Posterior cingulate gyrus (tissue), 11 donors: ENCODE data around the gene PRKN.
A peak's percentile ranks its signal among the peaks of the same experiment; 100 is the strongest.
"Not testable (repeated sequence)": the region's sequence is repeated elsewhere in the genome, so short reads cannot be mapped to it uniquely, and the experiment has no call there.

ENCODE experiments used
- DNase-seq, 10 donors: peaks; one replicate each; pipeline versions ENCODE4 v3.0.0 to v3.0.0-alpha.2; 2020 to 2021; ENCODE audit warnings: mixed read lengths in 3 of 10
- intact Hi-C: fragments of 100-400 bp; cut with DNase I; formaldehyde crosslinking; loops from one replicate; pipeline ENCODE4 v1.15.1; 2023

Gene PRKN

DNA sequence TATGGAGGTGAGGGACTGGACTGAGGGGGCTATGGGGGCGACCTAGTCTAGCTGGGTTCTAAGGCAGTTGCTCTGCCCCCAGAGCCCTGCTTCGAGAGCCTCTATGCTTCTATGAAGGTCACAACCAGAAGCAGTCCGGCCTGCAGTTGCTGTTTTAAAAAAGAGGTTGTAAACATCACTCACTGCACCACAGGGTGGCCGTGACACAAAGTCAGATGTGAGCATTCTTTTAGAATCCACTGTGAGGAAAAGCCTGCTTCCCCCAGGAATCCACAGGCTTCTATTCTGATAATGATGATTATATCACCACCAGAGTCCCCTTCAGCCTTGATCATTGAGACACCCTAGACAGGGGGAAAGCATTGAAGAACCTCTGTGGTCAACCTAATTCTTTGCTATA is 1224.0 kb downstream of the PRKN start:
- DNase-seq, result peak in 1 of 10 donors; percentile 33
- intact Hi-C loops, result no loop called here

DNA sequence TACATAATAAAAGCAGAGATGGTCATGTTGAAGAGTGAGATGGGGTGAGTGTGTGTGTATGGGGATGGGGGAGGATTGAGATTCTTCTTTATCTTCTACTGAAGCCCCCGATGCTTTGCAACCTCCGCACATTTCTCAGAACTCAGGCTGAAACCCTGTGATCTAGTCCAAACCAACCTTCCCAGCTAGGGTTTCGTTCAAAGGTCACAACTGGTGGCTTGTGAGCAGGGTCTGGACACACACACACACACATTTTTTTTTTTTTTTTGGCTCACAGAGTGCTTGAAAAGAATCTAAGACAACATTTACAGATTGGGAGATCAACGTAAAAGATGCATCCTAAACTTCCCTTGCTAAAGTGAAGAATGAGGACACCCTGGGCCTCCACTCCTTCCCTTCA is 1228.7 kb downstream of the PRKN start:
- no peak for DNase-seq
- intact Hi-C loops, result loop anchor here (2.0 kb wide), 1 partner anchor 80 kb away; no protein-coding TSS in a partner anchor

- peak in 1 of 10 donors; percentile 29 for DNase-seq
- intact Hi-C loops, result loop anchor here (2.0 kb wide), 1 partner anchor 80 kb away; no protein-coding TSS in a partner anchor
Measured at GRCh38 chr6:161498359-161498758, 1229.2 kb downstream of the PRKN start.

DNA sequence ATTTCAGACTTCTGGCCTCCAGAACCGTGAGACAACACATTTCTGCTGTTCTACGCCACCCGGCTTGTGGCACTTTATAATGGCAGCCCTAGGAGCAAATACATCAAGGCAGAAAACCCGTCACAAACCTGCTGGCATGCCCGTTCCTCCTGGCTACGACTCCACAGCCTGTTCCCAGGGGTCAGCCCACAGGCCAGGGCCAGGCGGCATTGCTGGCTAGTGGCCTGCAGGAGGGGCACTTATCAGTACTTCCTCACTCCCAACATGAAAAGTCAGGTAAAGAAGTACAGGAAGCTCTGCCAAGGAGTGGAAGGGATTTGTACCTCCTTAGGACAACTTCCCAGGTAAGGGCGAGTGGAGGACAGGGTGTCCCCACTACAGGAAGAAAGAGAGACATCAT is 1230.6 kb downstream of the PRKN start:
- peak in 1 of 10 donors; percentile 78 for DNase-seq
- intact Hi-C loops, result no loop called here

- intact Hi-C loops, DNase-seq: not testable (repeated sequence)
Measured at GRCh38 chr6:161496271-161496670, 1231.3 kb downstream of the PRKN start.

DNA sequence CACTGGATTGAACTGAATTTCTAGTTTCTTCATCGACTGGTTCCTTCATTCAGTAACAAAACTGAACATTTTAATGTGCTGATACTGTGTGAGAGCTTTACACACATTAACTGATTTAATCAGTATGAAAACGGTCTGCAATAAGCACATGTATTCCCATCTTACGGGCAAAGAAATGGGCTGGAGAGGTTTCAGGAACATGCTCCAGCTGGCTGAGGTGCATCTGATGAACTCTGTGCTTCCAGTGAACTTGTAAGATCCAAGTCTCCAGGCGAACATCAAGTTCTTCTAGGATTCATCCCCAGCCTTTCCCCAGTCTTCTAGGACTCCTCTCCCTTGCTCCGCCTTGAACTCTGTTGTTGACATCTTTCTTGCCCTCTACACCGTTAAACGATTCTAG is 1233.0 kb downstream of the PRKN start:
- intact Hi-C loops, result no loop called here
- DNase-seq, result no peak

DNA sequence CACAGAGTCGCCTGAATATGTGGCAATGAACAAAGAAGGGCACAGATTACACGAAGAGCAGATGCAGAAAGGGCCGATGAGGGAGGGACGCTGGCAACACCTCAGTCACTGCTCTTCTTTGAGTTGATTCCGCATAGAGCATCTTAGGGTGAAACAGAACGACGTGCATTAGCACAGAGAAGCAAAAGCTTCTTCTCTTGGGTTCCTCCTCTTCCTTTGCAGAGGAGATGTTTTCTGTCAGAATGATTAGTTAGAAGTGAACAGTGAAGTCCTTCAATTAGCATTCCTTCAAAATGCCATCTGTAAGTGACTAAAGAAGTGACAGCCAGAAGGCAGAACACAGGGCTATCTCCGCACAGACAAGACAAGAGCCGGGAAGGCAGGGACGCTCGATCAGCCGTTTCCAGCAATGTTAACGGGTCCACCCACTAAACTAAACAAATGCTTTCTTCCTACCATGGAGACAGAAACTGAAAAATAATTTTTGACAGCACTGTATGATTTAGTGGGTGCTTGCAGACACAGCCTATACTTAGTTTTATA is 1233.9 kb downstream of the PRKN start:
- no peak for DNase-seq
- intact Hi-C loops, result no loop called here

- DNase-seq, result no peak
- intact Hi-C loops, result no loop called here
Measured at GRCh38 chr6:161489626-161490306, 1237.8 kb downstream of the PRKN start.

DNA sequence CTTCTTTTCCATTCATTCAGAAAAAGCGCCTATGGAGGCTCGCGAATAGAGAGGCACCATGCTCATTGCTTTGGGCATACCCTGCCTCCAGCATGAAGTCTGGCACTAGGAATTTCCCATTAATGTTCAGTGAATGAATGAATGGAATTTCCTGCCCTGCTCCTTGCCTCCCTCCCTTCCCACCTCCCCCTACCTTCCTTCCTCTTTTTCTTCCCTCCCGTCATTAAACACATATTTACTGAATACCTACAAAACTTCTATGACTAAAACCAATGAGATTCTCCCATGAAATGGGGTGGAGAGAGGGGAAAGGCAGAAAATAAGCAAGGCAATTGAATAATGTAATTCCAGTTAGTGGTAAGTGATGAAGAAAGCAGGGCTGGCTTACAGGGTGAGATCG is 1239.9 kb downstream of the PRKN start:
- intact Hi-C loops, result no loop called here
- no peak for DNase-seq

- no peak for DNase-seq
- intact Hi-C loops, result no loop called here
Measured at GRCh38 chr6:161487217-161487531, 1240.4 kb downstream of the PRKN start.

GRCh38 chr6:161486361-161487216 is 1241.0 kb downstream of the PRKN start:
- intact Hi-C loops, result no loop called here
- DNase-seq, result no peak

DNA sequence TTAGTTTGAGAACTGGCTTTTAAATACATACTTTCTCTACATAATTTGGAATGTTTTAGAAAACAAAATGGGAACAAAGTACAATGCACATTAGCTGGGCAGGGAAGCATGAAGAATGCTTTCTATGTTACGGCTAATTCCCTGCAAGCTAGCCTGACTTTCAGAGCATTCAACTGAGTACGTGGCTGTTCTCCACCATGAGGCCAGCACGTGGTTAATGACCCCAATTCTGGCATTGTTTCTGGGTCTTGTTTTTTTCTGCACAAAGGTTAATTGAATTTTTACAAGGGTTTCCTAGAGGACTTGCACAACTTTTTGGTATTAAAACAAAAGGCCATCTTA is 1245.1 kb downstream of the PRKN start:
- no peak for DNase-seq
- intact Hi-C loops, result no loop called here

GRCh38 chr6:161481786-161482516 is 1245.6 kb downstream of the PRKN start:
- no peak for DNase-seq
- intact Hi-C loops, result no loop called here

DNA sequence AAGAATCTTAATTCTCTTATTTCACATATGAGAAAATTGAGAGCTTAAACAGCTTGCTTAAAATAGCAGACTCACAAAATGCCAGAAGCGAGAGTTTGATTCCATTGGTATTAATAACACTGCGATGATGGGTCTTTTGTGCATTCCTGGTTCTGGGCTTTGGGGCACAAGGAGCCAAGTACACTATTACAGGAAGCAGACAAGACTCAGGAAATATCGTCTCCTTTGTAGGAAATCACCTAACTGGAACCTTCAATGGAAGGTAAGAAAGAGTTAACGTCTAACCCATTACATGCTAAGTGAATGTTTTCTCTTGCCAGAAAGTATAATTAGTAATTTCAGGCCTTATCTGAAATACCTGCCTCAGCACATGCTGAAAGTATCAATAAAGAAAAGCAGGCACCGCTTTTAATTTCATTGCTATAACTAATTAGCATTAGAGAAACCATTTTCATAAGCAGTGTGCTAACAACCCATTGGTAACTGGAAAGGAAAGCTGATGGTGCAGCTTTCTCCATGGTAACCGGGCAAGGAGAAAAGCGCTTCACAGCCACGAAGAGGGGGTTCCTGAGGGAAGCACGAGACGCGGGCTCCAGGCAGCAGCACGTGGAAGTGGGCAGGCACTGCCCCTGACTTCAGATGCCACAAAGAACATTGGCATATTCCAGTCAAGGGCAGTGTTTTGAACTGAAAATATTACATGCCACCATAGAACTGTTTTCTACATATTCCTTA is 1247.0 kb downstream of the PRKN start:
- intact Hi-C loops, result no loop called here
- peak in 4 of 10 donors; percentile 12 to 74 (median 16) for DNase-seq

GRCh38 chr6:161479376-161479775 is 1248.2 kb downstream of the PRKN start:
- no peak for DNase-seq
- intact Hi-C loops, result no loop called here

DNA sequence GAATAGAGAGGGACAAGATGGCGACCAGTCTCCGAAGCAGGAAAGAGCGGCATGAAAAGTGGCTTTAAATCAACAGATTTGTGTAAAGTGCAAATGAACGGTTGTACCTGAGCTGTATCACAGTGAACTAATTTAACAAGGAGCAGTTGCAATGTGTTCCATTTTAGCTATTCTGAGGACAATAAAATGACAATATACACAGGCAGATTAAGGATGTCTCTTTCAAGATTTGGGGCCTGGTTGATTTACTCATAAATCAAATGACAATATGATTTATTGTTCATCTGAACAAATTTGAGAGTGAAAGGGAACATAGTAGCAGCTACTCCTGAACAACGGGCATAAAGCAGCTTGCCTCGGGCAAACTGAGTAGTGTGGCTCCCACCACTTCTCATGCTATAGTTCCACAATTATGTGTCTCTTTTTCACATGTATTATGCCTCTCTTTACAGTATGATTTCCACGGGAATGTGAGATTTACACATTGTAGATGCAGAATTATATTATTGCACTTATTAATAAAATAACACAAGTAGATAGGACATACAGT is 1249.6 kb downstream of the PRKN start:
- intact Hi-C loops, result no loop called here

DNA sequence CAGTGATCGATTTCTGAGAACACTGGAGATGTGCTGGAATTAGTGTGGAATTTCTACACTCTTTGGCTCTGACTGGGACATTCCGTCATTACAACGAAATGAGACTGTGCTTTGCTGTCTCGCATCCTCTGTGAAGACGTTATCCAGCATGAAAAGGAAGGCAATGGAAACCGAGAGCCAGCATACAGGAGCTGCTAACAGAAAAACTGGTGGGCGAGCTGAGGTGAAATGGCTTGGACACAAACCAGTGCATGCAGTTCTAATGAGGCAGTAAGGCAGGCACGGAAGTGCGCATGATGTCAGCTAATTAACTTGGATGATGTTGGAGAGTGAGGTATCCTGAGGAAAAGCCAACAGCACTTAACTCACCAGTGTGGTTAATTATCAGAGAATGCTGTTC is 1250.9 kb downstream of the PRKN start:
- DNase-seq, result peak in 1 of 10 donors; percentile 11

More for the DNA sequence above, 1249.6 kb downstream of the PRKN start:
- DNase-seq, result no peak

GRCh38 chr6:161465403-161465802 is 1262.2 kb downstream of the PRKN start:
- no peak for DNase-seq
- intact Hi-C loops, result no loop called here

More for the DNA sequence above, 1250.9 kb downstream of the PRKN start:
- intact Hi-C loops, result no loop called here

GRCh38 chr6:161463071-161463470 is 1264.5 kb downstream of the PRKN start:
- no peak for DNase-seq
- intact Hi-C loops, result no loop called here

GRCh38 chr6:161462148-161462547 is 1265.4 kb downstream of the PRKN start:
- DNase-seq, result no peak
- intact Hi-C loops, result no loop called here
